Right renal pelvis (tissue), 4 donors: ENCODE measurements around the gene KANK2. TPM values are rescaled to one million over a fixed set of nuclear protein-coding genes. Genes with fewer than 3 reads are reported as not detected.
"Not testable (repeated sequence)": the region's sequence is repeated elsewhere in the genome, so short reads cannot be mapped to it uniquely, and the experiment has no call there.

Experiments
- DNase-seq, 4 donors: peaks; one replicate each; pipeline ENCODE4 v3.0.0-alpha.2; 2013; ENCODE audit warnings: low read depth in 4 of 4, low spot score in 3 of 4, missing footprints in 1 of 4
- polyA plus RNA-seq, 4 donors: library from polyadenylated mRNA; unstranded; fragments of 120-200 nt; gene quantifications; one replicate each; pipeline ENCODE4 v1.2.1, GENCODE V29; 2013; ENCODE audit not compliant: insufficient read length in 4 of 4

Gene KANK2
- polyA plus RNA-seq, 4 donors = 119 to 127 (median 123) TPM

GRCh38 chr19:11142528-11143171 is 54.7 kb downstream of the KANK2 start:
- peak; percentile 58 to 78 (median 75) for DNase-seq

- DNase-seq = no peak
Observed at GRCh38 chr19:11141937-11142527, 55.3 kb downstream of the KANK2 start.

- no peak for DNase-seq
Observed at GRCh38 chr19:11140896-11141295, 56.4 kb downstream of the KANK2 start.

- not testable (repeated sequence) for DNase-seq
Observed at GRCh38 chr19:11140023-11140538, 57.3 kb downstream of the KANK2 start.

- no peak for DNase-seq
Observed at GRCh38 chr19:11138601-11139300, 58.6 kb downstream of the KANK2 start.

- DNase-seq = peak; percentile 71 to 82 (median 79)
Observed at GRCh38 chr19:11137542-11138384, 59.6 kb downstream of the KANK2 start.

GRCh38 chr19:11136400-11137101 is 60.8 kb downstream of the KANK2 start:
- DNase-seq = no peak

GRCh38 chr19:11131471-11131870 is 65.9 kb downstream of the KANK2 start:
- DNase-seq = no peak

GRCh38 chr19:11130824-11131455 is 66.4 kb downstream of the KANK2 start:
- peak in 1 of 4 donors; percentile 56 for DNase-seq

GRCh38 chr19:11127905-11128304 is 69.4 kb downstream of the KANK2 start:
- no peak for DNase-seq

GRCh38 chr19:11125994-11126685 is 71.2 kb downstream of the KANK2 start:
- DNase-seq = peak in 2 of 4 donors; percentile 67 to 71

- not testable (repeated sequence) for DNase-seq
Observed at GRCh38 chr19:11124157-11124556, 73.2 kb downstream of the KANK2 start.

GRCh38 chr19:11123114-11123513 is 74.2 kb downstream of the KANK2 start:
- DNase-seq = no peak

- not testable (repeated sequence) for DNase-seq
Observed at GRCh38 chr19:11121963-11122362, 75.4 kb downstream of the KANK2 start.

- DNase-seq = no peak
Observed at GRCh38 chr19:11116507-11116906, 80.8 kb downstream of the KANK2 start.

- no peak for DNase-seq
Observed at GRCh38 chr19:11115895-11116446, 81.4 kb downstream of the KANK2 start.

- DNase-seq = no peak
Observed at GRCh38 chr19:11115042-11115441, 82.3 kb downstream of the KANK2 start.
